ENCODE results near the gene RAB11FIP4.
A peak's percentile ranks its signal among the peaks of the same experiment; 100 is the strongest.

Gene RAB11FIP4

GRCh38 chr17:31366088-31366487, 25.4 kb upstream of the RAB11FIP4 start:
- TF ChIP-seq CTCF (IDR thresholded peaks at IDR 0.05; ENCODE audit: low read length, missing control alignments) = no peak
- H3K4me3 ChIP-seq (replicated peaks; ENCODE audit: low read depth, low read length) = no peak overlapping the region
- no peak for DNase-seq (ENCODE audit: low read depth)

- TF ChIP-seq CTCF (IDR thresholded peaks at IDR 0.05; ENCODE audit: low read length, missing control alignments) = no peak
- peak; percentile 22 for DNase-seq (ENCODE audit: low read depth)
- H3K4me3 ChIP-seq (replicated peaks; ENCODE audit: low read depth, low read length) = no peak overlapping the region
These were observed 22.2 kb upstream of the RAB11FIP4 start for GRCh38 chr17:31369266-31369665.

- peak; percentile 60 for DNase-seq (ENCODE audit: low read depth)
- TF ChIP-seq CTCF (IDR thresholded peaks at IDR 0.05; ENCODE audit: low read length, missing control alignments) = no peak
These were observed 19.9 kb upstream of the RAB11FIP4 start for GRCh38 chr17:31371511-31372097.

GRCh38 chr17:31373150-31374093, 18.1 kb upstream of the RAB11FIP4 start:
- peak; percentile 80 for DNase-seq (ENCODE audit: low read depth)
- peak; percentile 77 for TF ChIP-seq CTCF (IDR thresholded peaks at IDR 0.05; ENCODE audit: low read length, missing control alignments)
- H3K4me3 ChIP-seq (replicated peaks; ENCODE audit: low read depth, low read length) = no peak overlapping the region

More at GRCh38 chr17:31371511-31372097, 19.9 kb upstream of the RAB11FIP4 start:
- no peak overlapping the region for H3K4me3 ChIP-seq (replicated peaks; ENCODE audit: low read depth, low read length)

GRCh38 chr17:31374094-31374447, 17.4 kb upstream of the RAB11FIP4 start:
- H3K4me3 ChIP-seq (replicated peaks; ENCODE audit: low read depth, low read length) = no peak overlapping the region
- DNase-seq (ENCODE audit: low read depth) = no peak
- TF ChIP-seq CTCF (IDR thresholded peaks at IDR 0.05; ENCODE audit: low read length, missing control alignments) = no peak

GRCh38 chr17:31374503-31374902, 17.0 kb upstream of the RAB11FIP4 start:
- TF ChIP-seq CTCF (IDR thresholded peaks at IDR 0.05; ENCODE audit: low read length, missing control alignments) = no peak
- no peak overlapping the region for H3K4me3 ChIP-seq (replicated peaks; ENCODE audit: low read depth, low read length)
- DNase-seq (ENCODE audit: low read depth) = no peak

All from fibroblast of pulmonary artery (primary cell).